GM18519 (cell line): ENCODE measurements around the gene EDC4.

Experiments used
- ATAC-seq: cut with Tn5 transposase; IDR thresholded peaks from one replicate; pipeline ENCODE4 v1.9.1; 2021; ENCODE audit warnings: mild to moderate bottlenecking, moderate library complexity; ENCODE audit not compliant: unreplicated experiment, low FRiP score

EDC4 gene

DNA sequence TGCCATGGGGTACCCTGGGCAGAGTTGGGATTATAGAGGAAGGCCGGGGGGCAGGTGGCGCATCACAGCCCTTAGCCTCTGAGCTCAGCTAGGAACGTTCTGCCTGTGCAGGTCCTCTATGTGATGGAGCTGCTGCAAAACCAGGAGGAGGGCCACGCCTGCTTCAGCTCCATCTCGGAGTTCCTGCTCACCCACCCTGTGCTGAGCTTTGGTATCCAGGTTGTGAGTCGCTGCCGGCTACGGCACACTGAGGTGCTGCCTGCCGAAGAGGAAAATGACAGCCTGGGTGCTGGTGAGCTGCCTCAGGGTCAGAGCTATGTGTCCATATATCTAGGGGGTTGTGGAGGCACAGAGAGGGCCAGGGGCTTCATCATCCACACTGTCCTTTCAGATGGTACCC is 6.0 kb downstream of the EDC4 start:
- ATAC-seq = no peak

DNA sequence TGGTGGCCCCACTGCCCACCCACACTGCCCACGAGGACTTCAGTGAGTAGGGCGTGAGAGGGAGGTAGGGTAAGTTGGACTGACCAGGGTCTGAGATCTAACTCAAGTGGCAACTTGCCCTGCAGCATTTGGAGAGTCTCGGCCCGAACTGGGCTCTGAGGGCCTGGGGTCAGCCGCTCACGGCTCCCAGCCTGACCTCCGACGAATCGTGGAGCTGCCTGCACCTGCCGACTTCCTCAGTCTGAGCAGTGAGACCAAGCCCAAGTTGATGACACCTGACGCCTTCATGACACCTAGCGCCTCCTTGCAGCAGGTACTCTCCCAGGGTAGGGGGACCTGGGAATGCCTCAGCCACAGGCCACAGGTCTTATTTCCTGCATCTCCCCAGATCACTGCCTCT is 6.6 kb downstream of the EDC4 start:
- ATAC-seq = no peak

DNA sequence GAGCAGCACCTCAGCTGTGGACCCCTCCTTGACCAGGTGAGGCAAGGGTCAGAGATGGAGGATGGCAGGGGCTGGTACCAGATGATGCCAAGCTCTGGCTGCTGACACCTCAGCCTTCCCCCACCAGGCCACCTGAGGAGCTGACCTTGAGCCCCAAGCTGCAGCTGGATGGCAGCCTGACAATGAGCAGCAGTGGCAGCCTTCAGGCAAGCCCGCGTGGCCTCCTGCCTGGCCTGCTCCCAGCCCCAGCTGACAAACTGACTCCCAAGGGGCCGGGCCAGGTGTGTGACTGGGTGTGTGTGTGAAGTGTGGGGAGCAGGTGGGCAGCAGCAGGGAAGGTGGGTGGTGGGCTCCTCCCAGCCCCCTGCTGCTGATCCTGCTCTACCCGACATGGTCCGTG is 7.1 kb downstream of the EDC4 start:
- no peak for ATAC-seq

DNA sequence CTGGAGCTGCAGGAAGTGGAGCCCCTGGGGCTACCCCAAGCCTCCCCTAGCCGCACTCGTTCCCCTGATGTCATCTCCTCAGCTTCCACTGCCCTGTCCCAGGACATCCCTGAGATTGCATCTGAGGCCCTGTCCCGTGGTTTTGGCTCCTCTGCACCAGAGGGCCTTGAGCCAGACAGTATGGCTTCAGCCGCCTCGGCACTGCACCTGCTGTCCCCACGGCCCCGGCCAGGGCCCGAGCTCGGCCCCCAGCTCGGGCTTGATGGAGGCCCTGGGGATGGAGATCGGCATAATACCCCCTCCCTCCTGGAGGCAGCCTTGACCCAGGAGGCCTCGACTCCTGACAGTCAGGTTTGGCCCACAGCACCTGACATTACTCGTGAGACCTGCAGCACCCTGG is 7.7 kb downstream of the EDC4 start:
- no peak for ATAC-seq

DNA sequence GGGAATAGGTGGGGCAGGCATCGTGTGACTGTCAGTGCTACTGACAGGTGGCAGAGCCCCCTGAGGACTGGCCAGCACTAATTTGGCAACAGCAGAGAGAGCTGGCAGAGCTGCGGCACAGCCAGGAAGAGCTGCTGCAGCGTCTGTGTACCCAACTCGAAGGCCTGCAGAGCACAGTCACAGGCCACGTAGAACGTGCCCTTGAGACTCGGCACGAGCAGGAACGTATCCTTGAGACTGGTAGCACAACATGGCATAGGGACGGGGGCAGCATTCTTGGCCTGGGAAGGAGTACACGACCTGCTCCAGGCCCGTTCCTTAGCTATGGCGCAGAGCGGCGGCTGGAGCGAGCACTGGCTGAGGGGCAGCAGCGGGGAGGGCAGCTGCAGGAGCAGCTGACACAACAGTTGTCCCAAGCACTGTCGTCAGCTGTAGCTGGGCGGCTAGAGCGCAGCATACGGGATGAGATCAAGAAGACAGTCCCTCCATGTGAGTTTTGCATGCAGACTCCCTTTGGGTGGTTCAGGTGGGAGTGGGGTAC is 8.8 kb downstream of the EDC4 start:
- ATAC-seq = no peak

DNA sequence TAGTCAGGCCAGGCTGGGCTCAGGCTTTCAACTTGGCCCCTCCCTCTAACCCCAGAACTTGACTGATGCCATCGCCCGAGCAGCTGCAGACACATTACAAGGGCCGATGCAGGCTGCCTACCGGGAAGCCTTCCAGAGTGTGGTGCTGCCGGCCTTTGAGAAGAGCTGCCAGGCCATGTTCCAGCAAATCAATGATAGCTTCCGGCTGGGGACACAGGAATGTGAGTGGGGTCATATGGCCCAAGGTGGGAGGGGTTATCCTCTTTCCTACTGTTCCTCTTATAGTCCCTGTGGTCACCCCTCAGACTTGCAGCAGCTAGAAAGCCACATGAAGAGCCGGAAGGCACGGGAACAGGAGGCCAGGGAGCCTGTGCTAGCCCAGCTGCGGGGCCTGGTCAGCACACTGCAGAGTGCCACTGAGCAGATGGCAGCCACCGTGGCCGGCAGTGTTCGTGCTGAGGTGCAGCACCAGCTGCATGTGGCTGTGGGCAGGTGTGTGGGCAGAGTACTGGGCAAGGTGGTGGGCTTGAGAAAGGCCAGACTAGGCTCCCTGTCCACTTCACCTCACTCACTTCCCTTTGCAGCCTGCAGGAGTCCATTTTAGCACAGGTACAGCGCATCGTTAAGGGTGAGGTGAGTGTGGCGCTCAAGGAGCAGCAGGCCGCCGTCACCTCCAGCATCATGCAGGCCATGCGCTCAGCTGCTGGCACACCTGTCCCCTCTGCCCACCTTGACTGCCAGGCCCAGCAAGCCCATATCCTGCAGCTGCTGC is 9.7 kb downstream of the EDC4 start:
- ATAC-seq = no peak

DNA sequence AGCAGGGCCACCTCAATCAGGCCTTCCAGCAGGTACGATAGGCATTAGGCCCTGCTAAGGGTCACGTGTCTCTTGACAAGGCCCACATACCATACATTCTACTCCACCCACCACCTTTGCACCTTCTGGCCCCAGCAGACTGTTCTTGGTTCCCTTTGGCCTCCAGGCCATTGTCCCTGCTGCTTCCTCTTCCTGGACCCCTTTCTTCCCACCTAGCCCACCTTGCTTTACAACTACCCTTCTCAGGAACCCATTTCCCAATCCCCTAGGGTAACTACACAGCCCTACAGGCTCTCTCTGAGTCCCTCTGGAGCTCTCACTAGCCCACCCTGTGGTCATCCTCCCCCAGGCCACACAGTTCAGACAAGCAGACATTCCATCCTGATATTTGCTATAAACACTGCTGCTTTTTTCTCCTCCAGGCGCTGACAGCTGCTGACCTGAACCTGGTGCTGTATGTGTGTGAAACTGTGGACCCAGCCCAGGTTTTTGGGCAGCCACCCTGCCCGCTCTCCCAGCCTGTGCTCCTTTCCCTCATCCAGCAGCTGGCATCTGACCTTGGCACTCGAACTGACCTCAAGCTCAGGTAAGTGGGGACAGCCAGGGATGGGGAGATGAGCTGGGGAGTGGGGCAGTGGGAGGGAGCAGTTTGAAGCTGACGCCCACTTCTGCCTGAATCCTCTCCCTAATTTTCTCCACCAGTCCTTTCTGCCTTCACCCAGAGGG is 10.5 kb downstream of the EDC4 start:
- no peak for ATAC-seq

DNA sequence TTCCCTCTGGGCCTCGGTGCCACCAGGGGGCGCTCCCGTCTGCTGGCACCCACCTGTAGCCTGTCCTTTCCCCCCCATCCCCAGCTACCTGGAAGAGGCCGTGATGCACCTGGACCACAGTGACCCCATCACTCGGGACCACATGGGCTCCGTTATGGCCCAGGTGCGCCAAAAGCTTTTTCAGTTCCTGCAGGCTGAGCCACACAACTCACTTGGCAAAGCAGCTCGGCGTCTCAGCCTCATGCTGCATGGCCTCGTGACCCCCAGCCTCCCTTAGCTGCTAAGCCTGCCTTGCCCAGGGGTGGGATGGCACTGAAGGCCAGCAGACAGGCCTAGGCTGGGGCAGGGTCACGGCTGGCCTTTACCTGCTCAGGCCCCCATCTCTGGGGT is 11.0 kb downstream of the EDC4 start:
- ATAC-seq = no peak

DNA sequence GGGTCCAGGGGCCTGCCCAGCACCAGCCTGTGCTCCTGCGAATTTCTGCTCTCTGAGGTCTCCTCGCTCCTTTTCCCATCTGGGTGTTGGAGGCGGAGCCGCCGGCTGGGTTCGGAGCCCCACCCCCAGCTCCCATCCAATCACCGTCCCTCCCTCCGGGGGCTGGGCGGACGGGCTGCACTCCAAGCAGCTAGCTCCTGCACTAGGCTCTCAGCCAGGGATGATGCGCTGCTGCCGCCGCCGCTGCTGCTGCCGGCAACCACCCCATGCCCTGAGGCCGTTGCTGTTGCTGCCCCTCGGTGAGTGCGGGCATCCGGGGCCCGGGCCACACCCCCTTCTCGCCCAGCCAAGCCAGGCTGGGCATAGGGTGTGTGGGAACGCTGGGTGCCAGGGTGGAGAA is 11.8 kb downstream of the EDC4 start, which contains the start of gene NRN1L:
Gene NRN1L (plus strand): TSS at position 202 of the 400 bp plus-strand sequence. CDS start 19 bp downstream, at position 221.
- ATAC-seq = no peak

DNA sequence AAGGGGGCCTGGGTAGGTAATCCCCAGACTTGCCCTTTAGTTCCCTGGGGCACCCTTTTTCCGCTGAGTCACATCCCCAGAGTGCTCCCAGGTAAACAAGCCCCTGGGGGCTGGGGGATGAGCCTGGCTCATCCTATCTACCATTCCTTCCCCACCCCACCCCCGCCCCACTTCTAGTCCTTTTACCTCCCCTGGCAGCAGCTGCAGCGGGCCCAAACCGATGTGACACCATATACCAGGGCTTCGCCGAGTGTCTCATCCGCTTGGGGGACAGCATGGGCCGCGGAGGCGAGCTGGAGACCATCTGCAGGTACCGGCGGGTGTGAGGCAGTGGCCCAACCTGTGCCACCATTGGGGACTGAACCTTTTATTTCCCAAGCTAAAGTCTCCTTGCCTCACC is 12.7 kb downstream of the EDC4 start:
- no peak for ATAC-seq

DNA sequence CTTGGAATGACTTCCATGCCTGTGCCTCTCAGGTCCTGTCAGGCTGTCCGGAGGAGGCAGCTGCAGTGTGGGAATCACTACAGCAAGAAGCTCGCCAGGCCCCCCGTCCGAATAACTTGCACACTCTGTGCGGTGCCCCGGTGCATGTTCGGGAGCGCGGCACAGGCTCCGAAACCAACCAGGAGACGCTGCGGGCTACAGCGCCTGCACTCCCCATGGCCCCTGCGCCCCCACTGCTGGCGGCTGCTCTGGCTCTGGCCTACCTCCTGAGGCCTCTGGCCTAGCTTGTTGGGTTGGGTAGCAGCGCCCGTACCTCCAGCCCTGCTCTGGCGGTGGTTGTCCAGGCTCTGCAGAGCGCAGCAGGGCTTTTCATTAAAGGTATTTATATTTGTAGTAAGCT is 13.1 kb downstream of the EDC4 start:
- no peak for ATAC-seq

DNA sequence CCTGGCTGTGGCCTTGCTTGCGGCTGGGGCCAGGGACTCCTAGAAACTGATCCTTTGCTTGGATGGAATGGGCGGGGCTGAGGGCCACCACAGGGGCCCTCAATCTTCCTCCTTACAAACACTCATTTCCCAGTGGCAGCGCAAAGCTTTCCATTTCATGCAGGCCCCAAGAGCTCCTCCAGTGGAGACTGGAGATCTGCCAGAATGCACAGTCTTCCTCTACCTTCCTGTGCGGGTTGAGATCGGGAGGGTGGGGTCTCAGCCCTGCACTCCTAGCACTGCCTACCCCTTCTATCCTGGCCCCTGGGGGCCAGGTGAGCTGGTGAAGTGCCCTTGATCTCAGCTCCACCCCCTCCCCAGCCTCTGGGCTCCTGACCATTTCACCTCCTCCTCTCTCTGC is 13.5 kb downstream of the EDC4 start:
- ATAC-seq = no peak

DNA sequence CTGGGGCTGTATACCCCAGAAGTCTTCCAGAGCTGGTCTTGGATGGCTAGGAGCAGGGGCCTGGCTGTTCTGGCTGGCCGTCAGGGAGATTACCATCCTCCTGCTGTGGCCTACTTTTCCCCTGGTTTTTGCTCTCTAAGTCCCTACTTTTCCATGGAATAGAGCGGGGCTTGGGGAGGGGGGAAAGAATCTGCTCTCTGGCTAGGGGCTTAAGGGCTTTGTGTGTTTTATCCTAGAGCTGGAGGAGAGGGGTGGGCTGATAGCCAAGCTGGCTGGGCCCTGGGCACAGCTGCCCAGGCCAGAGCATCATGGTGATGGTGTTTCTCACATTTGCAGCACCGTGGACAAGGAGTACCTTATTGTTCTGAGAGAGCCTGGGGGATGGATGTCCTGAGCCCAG is 15.5 kb downstream of the EDC4 start:
- ATAC-seq = no peak

DNA sequence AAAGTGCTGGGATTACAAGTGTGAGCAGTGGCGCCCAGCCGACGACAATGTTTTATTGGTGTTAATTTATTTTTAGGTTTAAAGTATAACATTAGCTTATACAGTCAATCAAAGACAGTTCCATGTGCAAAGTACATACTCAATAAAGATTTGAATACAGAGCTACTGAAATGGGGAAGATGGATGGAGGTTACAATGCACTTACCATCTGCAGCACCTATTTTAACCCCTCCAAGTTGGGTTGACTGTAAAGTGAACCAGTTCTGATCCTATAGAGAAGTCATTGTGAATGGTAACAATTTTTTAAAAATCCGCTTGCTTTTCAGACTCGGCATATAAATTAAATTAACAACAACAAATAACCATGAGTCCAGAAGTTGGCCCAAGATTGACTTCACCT is 19.5 kb downstream of the EDC4 start:
- ATAC-seq = no peak

DNA sequence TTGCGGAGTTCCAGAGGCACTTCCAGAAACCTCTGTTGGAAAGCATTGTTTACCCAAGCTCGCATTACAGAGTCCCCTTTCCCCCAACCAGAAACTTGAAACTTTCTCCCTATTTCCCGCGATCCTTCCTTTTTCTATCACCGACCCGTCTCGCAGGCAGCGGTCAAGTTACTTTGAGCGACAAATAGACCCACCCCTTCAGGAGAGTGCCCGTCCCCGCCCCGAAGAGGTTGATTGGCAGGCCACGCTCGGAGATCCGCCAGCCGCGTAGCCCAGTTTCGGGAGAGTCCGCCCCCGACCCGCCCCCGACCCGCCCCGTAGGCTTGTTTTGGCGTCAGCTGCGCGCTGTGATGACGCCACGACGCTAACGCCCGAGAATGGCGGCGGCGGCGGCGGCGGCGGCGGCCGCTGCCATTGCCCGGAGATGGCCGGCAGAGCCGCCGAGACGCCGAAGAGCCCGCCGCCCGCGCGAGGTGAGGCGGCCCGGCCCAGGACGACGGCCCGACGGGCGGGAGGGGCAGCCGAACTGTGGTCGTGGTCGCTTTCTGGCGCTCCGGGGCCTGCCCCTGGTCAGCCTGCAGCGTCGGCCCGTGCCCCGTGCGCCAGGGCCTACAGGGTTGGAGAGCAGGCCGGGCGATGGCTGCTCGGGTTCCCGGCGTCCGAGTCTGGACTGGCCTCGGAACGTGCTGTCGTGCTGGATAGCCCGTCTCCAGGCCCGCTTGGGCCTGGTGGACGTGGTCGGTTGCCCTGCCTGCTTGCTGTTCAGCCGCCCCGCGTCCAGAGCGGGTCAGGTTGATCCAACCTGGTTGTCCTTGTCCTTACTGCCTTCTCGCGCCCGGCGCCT is 20.3 kb downstream of the EDC4 start, which contains the start of gene PSKH1:
Gene PSKH1 (plus strand): TSS at position 356 of the 844 bp plus-strand sequence. CDS start 15,496 bp downstream, outside the sequence.
- peak; percentile 69 for ATAC-seq

DNA sequence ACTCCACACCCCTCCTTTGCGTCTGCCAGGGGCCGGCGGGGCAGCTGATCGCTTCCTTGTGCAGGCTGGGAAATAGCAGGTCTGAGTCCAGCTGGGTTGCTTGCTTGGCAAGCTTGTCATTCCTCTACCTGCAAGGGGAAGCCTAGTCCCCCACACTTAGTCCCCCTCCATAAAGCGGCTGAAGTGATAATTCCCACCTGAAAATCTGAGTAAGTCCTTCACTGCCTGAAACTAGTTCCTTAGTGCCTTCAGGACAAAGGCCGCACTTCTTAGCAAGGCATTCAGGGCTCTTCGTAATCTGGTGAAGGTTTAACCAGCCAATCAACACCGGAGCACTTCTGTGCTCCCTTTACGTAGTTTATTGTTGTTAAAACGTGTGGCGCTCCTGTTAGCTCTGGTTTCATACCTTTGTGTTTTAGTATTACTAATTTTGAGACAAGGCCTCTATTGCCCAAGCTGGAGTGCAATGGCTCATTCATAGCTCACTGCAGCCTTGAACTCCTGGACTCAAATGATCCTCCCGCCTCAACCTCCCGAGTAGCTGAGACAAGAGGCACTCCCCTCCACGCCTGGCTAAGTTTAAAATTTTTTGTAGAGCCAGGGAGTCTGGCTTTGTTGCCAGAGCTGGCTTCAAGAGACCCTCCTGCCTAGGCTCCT is 21.0 kb downstream of the EDC4 start:
- no peak for ATAC-seq

DNA sequence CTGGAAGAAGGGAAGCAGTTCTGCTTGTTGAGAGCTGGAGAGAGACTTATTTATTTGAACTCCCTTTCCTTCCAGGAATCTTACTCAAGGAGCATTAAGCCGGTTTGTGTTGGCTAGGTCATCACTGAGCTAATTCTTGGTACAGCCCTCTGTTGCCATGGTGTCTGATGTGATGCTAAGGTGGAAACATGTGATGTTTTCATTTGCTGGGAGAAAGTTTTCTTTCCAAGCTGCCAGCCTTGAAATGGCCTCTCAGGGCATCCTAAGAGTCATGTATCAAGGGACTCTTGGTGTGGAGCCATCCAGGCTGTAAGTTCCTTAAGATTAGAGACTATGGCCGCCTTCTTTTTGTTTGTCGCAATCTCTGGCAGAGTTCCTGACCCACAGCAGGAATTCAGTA is 24.4 kb downstream of the EDC4 start:
- no peak for ATAC-seq

DNA sequence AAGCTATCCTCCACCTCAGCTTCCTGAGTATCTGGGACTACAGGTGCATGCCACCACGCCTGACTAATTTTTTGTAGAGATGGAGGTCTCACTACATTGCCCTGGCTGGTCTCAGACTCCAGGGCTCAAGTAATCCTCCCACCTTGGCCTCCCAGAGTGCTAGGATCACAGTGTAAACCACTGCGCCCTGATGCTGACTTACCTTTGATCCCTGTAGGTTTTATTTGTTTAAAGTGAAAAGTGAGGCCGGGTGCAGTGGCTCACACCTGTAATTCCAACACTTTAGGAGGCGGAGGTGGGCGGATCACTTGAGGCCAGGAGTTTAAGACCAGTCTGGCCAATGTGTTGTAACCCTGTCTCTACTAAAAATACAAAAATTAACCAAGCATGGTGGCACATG is 28.9 kb downstream of the EDC4 start:
- no peak for ATAC-seq

DNA sequence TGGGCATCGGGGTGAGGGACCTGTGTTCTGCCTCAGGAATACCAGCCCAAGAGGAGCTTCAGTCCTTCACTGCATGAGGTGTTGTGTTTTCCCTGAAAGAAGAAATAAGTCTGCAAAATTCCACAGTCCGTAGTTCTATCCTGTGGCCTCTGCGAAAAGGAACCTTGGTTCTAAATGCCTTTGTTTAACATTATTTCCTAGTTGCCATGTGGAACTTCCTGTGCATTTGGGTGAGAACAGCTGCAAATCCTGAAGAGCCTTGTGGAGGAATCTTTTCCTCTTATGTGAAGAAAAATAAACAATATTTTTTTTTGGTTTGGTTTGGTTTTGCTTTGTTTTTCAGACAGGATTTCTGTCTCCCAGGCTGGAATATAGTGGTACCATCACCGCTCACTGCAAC is 30.0 kb downstream of the EDC4 start:
- ATAC-seq = no peak
